ENCODE results near the gene MNS1. TPM values are rescaled to one million over a fixed set of nuclear protein-coding genes. Genes with fewer than 3 reads are reported as not detected.

Gene MNS1
- total and polyA plus RNA-seq, 8 donors = 0.58 to 39.4 (median 1.2) TPM; not detected in 1

- Histone ChIP-seq H3K27me3 (no peaks in the 10 kb centered on the region), H3K27ac (no peak overlapping the region), H3K4me1 (peaks cover 0 to 8% (median 0%) of the 10 kb centered on the region in 4 donors), H3K4me3 (no peak overlapping the region), H3K36me3 (no peaks in the 10 kb centered on the region), H3K9me3 (no peaks in the 10 kb centered on the region)
- TF ChIP-seq POLR2A (IDR thresholded peaks at IDR 0.05) = no peak
- no peak for TF ChIP-seq CTCF (IDR thresholded peaks at IDR 0.05)
- TF ChIP-seq POLR2AphosphoS5 (IDR thresholded peaks at IDR 0.05) = no peak
- no peak for TF ChIP-seq EP300 (IDR thresholded peaks at IDR 0.05)
- intact Hi-C loops (cut with DNase I; ENCODE audit: low total_unique reads) = no loop called here
- no peak for DNase-seq
- WGBS, 5 donors = 86 to 95% (median 91%) methylated on average over 5 of the region's 5 CpGs
These were observed 6.6 kb upstream of the MNS1 start for GRCh38 chr15:56471440-56472069.

- TF ChIP-seq CTCF (IDR thresholded peaks at IDR 0.05) (no peak), EP300 (IDR thresholded peaks at IDR 0.05) (no peak), POLR2A (IDR thresholded peaks at IDR 0.05) (no peak), POLR2AphosphoS5 (IDR thresholded peaks at IDR 0.05) (no peak)
- Histone ChIP-seq H3K27me3 (no peaks in the 10 kb centered on the region), H3K27ac (no peak overlapping the region), H3K9me3 (no peaks in the 10 kb centered on the region), H3K4me3 (no peak overlapping the region), H3K36me3 (no peaks in the 10 kb centered on the region), H3K4me1 (peaks cover 3 to 18% (median 10%) of the 10 kb centered on the region in 4 donors)
- no peak for DNase-seq
- intact Hi-C loops (cut with DNase I; ENCODE audit: low total_unique reads) = no loop called here
These were observed 4.5 kb upstream of the MNS1 start for GRCh38 chr15:56469483-56469882.

GRCh38 chr15:56468401-56468800 lies 3.5 kb upstream of the MNS1 start:
- intact Hi-C loops (cut with DNase I; ENCODE audit: low total_unique reads) = no loop called here
- Histone ChIP-seq H3K36me3 (no peaks in the 10 kb centered on the region), H3K27ac (no peak overlapping the region), H3K9me3 (no peaks in the 10 kb centered on the region), H3K4me3 (peak overlapping the region in 3 of 4 donors; percentile 13 to 26 (median 18)), H3K4me1 (peaks cover 3 to 24% (median 15%) of the 10 kb centered on the region in 4 donors), H3K27me3 (no peaks in the 10 kb centered on the region)
- WGBS, 5 donors = 25 to 39% (median 34%) methylated on average over 2 of the region's 2 CpGs
- TF ChIP-seq POLR2AphosphoS5 (IDR thresholded peaks at IDR 0.05) (no peak), POLR2A (IDR thresholded peaks at IDR 0.05) (no peak), EP300 (IDR thresholded peaks at IDR 0.05) (no peak), CTCF (IDR thresholded peaks at IDR 0.05) (no peak)
- peak in 1 of 2 donors; percentile 41 for DNase-seq

- Histone ChIP-seq H3K27me3 (no peaks in the 10 kb centered on the region), H3K9me3 (no peaks in the 10 kb centered on the region), H3K36me3 (no peaks in the 10 kb centered on the region), H3K27ac (no peak overlapping the region), H3K4me3 (no peak overlapping the region), H3K4me1 (peaks cover 3 to 24% (median 15%) of the 10 kb centered on the region in 4 donors)
- TF ChIP-seq CTCF (IDR thresholded peaks at IDR 0.05) (no peak), POLR2AphosphoS5 (IDR thresholded peaks at IDR 0.05) (no peak), POLR2A (IDR thresholded peaks at IDR 0.05) (no peak), EP300 (IDR thresholded peaks at IDR 0.05) (no peak)
- DNase-seq = no peak
- intact Hi-C loops (cut with DNase I; ENCODE audit: low total_unique reads) = no loop called here
- WGBS, 5 donors = 51 to 59% (median 58%) methylated on average over 3 of the region's 3 CpGs
These were observed 2.7 kb upstream of the MNS1 start for GRCh38 chr15:56467616-56468015.
